ENCODE data around the gene S1PR2.

S1PR2 gene, protein sequence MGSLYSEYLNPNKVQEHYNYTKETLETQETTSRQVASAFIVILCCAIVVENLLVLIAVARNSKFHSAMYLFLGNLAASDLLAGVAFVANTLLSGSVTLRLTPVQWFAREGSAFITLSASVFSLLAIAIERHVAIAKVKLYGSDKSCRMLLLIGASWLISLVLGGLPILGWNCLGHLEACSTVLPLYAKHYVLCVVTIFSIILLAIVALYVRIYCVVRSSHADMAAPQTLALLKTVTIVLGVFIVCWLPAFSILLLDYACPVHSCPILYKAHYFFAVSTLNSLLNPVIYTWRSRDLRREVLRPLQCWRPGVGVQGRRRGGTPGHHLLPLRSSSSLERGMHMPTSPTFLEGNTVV

DNA sequence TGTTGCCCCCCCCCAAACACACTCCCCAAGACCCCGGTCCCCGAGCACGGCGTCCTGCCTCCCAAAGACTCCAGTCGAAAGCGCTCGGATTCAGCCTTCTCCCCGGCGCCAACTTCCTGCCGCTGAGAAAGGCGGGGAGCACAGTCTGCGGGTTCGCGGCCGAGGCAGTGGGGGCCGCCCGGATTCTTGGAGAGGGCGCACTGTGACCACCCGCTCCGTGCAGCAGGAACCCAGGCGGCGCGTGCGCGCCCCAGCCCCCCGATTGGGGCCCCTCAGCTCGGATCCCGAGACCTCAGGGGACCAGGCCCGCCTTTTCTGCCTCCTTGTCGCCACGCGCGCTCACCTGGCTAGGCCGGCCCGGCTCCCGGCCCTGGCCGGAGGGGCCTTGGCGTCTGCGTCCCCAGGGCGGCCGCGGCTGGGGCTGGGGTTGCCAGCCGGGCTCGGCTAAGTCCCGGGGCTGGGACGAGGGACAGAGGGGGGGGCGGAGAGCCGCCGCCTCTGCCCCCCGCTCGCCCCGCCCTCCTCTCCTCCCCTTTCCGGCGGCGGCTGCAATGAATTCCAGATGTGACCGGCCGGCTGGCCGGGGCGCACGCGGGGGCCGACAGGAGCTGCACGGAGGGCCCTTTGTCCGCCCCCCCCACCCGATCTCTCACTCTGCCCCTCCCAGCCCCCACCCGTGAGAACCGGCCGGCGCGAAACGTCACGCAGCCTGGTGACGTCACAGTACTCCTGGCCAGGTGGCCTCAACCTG, at the start of gene S1PR2:
Gene S1PR2, minus strand, starts transcription at position 471 of the 751 bp plus-strand sequence. CDS start 6,426 bp downstream, outside the sequence.
- peak; percentile 28 to 69 (median 48) for DNase-seq (ENCODE audit: low read depth in 3 of 3)

DNA sequence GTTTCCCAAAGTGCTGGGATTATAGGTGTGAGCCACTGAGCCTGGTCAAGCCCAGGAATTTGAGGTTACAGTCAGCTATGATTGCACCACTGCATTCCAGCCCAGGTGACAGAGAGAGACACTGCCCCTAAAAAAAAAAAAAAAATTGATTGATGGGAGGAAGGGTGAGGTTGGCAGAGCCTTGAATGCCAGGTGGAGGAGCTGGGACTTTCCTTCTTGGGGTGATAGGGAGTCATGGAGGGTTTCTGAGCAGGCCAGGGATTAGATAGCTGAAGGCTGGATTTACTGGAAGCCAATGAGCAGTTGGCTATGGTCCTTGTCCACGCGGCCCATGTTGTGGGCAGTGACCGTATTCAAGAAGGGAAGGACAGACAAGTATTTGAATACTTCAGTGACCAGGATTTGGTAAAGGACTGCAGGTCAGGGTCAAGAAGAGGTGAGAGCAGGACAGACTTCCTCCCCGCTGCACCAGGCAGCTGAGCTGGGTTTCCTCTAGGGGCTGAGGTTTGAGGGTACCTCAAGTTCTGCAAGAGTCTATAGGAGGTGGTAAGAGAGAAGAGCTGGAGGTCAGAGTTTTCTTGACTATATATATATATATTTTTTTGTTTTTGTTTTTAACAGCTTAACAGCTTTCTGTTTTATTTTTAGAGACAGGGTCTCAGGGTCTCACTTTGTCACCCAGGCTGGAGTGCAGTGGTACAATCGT, 48.8 kb upstream of the S1PR2 start:
- DNase-seq (ENCODE audit: low read depth in 3 of 3), result no peak

DNA sequence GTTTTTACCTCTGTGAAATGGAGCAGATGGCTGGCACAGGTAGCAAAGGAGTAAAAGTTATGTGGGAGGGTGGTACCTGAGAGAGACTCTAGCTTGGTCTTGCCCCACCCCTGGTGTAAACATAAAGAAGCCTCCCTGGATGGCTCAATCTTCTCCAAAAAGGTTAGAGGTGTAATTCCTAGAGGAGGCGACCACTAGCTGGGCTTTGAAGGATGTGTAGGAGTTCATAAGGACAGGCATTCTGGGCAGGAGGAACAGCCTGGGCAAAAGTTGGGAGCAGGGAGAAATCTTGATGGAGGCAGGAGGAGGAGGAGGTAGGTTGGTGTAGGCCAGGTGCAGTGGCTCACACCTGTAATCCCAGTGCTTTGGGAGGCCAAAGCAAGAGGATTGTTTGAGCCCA, 47.8 kb upstream of the S1PR2 start:
- DNase-seq (ENCODE audit: low read depth in 3 of 3), result no peak

DNA sequence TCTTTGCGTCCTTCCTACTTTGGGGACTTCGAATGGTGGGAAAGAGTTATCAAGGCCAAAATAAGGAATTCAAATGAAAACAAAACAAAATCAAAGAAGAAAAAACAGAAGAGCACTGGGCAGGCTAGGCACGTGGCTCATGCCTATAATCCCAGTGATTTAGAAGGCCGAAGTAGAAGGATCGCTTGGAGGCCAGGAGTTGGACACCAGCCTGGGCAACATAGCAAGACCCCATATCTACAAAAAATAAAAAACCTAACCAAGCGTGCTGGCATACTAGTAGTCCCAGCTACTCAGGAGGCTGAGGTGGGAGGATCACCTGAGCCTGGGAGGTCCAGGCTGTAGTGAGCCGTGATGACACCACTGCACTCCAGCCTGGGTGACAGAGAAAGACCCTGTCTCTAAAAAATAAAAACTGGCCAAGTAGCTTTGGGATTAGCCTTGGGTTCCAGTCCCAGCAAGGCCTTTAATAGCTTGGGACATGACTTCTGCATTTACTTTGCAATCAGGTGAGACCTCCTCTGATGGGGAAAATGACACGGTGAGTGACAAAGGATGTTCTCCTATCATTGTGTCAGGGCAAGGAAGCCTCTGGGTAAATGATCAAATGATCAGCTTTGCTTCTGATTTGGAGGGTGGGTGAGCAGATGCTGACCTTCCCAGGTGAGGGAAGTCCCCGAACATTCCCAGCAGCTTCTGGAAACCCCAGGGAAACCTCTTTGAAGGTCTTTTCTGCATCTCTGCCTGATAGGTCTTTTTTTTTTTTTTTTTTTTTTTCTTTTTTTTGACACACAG, 46.9 kb upstream of the S1PR2 start:
- no peak for DNase-seq (ENCODE audit: low read depth in 3 of 3)

DNA sequence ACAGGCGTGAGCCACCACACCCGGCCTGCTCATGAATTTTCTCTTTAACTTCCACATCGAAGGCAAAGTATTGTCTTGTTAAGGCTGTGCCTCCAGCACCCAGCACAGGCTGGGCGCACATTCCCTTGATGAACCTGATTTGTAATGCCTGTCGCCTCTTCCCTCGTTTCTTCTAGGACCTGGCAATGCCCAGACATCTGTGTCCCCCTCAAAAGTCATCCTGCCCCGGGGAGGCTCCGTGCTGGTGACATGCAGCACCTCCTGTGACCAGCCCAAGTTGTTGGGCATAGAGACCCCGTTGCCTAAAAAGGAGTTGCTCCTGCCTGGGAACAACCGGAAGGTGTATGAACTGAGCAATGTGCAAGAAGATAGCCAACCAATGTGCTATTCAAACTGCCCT, 43.5 kb upstream of the S1PR2 start:
- DNase-seq (ENCODE audit: low read depth in 3 of 3), result no peak

DNA sequence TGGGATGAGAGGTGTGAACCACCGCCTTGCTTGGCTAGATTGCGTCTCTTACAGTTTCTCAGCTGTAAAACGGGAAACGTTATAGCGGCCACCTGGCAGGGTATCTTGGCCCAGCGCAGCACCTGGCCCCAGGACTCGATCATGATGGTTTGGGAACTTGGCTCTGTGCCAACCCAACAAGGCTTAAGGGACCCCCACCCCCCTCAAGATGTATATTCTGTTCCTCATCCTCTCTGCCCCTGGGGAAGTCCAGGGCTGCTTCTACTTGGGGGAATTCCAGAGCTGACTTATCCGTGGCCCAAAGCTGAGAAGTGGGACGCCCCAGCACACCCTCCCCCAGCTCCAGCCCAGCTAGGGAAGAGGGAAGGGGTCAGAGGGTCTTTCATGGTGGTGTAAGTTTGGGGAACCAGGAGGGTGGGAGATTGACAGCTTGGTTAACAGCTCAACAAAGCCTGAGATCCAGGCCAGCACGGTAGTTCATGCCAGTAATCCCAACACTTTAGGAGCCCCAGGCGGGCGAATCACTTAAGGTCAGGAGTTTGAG, 40.5 kb upstream of the S1PR2 start:
- DNase-seq (ENCODE audit: low read depth in 3 of 3), result no peak

DNA sequence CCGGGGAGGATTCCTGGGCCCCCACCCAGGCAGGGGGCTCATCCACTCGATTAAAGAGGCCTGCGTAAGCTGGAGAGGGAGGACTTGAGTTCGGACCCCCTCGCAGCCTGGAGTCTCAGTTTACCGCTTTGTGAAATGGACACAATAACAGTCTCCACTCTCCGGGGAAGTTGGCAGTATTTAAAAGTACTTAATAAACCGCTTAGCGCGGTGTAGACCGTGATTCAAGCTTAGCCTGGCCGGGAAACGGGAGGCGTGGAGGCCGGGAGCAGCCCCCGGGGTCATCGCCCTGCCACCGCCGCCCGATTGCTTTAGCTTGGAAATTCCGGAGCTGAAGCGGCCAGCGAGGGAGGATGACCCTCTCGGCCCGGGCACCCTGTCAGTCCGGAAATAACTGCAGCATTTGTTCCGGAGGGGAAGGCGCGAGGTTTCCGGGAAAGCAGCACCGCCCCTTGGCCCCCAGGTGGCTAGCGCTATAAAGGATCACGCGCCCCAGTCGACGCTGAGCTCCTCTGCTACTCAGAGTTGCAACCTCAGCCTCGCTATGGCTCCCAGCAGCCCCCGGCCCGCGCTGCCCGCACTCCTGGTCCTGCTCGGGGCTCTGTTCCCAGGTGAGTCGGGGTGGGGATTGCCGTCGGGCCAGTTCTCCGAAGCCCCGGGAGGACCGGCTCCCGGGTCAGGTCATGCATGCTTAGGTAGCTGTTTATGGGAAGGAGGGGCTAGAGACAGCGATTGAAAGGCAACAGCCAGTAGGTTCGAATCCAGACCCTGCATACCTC, 39.7 kb upstream of the S1PR2 start, which contains the start of gene ICAM1:
Gene ICAM1, plus strand, starts transcription at position 505 of the 779 bp plus-strand sequence. Its CDS starts 40 bp downstream, at position 545.
- DNase-seq (ENCODE audit: low read depth in 3 of 3), result peak in 2 of 3 experiments; percentile 43 to 76

DNA sequence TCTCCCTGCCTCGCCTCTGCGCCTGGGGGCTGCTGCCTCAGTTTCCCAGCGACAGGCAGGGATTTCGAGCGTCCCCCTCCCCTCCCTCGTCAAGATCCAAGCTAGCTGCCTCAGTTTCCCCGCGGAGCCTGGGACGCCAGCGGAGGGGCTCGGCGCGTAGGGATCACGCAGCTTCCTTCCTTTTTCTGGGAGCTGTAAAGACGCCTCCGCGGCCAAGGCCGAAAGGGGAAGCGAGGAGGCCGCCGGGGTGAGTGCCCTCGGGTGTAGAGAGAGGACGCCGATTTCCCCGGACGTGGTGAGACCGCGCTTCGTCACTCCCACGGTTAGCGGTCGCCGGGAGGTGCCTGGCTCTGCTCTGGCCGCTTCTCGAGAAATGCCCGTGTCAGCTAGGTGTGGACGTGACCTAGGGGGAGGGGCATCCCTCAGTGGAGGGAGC, 39.1 kb upstream of the S1PR2 start:
- DNase-seq (ENCODE audit: low read depth in 3 of 3), result peak in 2 of 3 experiments; percentile 30 to 81

DNA sequence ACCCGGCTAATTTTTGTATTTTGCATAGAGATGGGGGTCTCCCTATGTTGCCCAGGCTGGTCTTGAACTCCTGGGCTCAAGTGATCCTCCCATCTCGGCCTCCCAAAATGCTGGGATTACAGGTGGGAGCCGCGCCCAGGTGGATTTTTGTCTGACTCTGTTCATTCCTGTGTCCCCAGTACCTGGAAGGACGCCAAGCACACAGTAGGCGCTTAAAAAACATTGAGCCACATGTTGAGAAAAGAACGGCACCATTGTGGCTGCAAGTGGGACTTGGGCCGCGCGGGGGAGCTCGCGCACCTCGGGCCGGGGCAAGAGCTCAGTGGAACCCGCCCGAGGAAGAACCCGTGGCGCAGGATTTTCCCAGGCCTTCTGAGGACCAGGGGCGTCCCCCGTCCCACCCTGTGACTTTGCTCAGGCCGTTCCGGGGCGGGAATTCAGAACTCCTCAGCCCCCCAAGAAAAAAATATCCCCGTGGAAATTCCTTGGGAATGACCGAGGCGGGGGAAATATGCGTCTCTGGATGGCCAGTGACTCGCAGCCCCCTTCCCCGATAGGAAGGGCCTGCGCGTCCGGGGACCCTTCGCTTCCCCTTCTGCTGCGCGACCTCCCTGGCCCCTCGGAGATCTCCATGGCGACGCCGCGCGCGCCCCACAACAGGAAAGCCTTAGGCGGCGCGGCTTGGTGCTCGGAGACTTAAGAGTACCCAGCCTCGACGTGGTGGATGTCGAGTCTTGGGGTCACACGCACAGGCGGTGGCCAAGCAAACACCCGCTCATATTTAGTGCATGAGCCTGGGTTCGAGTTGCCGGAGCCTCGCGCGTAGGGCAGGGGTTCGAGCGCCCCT, 38.4 kb upstream of the S1PR2 start:
- peak; percentile 76 to 90 (median 81) for DNase-seq (ENCODE audit: low read depth in 3 of 3)

DNA sequence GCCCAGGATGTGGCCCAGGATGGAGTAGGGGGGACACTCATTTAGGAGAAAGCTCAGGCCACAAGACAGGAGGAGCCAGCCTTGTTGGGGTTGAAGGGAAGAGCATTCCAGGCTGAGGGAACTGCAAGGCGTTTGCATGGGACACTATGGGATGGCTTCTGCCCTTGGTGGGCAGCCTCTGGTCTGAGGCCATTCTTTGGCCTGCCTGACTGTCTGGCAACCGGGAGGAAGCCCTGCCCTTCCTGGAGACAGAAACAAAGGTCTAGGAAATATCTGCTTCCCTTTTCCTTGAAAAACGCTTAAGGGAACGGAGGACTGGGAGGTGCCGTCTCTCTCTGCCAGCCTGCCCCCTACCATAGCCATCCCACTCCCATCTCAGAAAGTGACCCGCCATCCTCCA, 36.9 kb upstream of the S1PR2 start:
- DNase-seq (ENCODE audit: low read depth in 3 of 3), result no peak

DNA sequence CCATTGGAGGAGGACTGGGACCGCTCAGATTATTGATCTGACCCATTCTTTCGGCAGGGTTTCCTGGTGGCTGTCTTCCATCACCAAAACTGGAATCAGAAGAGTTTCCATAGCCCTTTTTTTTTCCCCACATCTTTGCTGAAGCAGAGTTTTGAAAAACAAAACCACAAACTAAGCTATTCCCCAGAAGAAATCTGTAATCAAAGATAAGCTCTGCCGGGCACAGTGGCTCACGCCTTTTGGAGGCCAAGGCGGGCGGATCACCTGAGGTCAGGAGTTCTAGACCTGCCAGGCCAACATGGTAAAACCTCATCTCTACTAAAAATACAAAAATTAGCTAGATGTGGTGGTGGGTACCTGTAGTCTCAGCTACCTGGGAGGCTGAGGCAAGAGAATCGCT, 35.6 kb upstream of the S1PR2 start:
- no peak for DNase-seq (ENCODE audit: low read depth in 3 of 3)

DNA sequence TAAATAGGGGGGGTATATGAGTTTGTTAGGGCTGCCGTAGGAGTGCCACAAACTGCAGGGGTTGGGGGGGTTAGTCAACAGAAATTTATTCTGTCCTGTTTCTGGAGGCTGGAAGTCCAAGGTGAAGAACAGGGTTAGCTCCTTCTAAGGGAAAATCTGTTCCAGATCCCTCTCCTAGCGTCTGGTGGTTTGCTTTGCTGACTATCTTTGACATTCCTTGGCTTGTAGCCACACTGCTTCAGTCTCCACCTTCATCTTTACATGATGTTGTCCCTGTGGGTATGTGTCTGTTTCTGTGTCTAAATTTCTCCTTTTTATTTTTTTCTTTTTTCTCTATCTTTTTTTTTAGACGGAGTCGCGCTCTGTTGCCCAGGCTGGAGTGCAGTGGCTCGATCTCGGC, 31.6 kb upstream of the S1PR2 start:
- no peak for DNase-seq (ENCODE audit: low read depth in 3 of 3)

DNA sequence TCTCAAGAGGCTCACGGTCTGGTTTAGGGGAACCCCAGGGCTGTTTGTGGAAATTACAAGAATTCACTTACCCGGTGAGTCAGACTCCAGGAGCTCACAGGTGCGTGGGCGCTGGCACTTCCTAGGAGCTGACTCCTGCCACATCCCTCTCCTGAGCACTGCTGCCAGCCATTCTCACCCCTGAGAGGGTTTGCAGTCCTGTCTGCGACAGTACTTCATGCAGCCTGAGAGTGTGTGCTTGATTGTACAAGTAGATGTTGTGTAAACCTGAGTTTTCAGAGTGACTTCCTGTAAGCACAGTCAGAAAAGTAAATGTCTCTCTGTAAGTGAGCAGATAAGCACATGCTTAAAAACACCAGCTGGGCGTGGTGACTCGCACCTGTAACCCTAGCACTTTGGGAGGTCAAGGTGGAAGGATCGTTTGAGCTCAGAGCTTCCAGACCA, 29.0 kb upstream of the S1PR2 start:
- DNase-seq (ENCODE audit: low read depth in 3 of 3), result peak in 1 of 3 experiments; percentile 72

DNA sequence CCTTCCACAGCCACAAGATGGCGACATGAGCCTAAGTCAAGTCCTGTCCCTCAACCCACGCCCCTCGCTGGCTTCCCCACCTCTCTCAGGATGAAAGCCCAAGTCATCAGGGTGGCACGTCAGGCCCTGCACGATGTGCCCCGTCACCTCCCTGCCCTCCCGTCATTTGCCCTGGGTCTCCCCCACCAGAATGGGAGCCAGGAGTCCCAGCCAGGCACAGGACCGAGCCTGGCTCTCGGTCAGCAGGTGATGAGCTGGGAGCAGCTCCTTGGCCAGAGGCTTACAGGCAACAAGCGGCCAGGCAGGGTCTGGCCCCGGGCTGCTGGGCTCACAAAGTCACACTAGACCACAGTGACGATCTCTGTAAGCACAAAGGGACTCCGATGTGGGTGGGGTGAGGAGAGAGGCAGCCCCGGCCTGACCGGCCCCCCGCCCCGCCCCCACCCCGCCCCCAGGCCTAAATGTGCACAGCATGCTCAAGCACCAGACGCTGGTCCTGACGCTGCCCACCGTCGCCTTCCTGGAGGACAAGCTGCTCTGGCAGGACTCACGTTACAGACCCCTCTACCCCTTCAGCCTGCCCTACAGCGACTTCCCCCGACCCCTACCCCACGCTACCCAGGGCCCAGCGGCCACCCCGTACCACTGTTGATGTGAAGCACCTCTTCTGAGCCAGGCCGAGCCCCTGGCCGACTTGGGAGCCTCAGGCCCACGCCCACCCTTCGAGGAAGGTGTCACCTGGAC, 28.2 kb upstream of the S1PR2 start:
- DNase-seq (ENCODE audit: low read depth in 3 of 3), result peak; percentile 78 to 96 (median 91)

DNA sequence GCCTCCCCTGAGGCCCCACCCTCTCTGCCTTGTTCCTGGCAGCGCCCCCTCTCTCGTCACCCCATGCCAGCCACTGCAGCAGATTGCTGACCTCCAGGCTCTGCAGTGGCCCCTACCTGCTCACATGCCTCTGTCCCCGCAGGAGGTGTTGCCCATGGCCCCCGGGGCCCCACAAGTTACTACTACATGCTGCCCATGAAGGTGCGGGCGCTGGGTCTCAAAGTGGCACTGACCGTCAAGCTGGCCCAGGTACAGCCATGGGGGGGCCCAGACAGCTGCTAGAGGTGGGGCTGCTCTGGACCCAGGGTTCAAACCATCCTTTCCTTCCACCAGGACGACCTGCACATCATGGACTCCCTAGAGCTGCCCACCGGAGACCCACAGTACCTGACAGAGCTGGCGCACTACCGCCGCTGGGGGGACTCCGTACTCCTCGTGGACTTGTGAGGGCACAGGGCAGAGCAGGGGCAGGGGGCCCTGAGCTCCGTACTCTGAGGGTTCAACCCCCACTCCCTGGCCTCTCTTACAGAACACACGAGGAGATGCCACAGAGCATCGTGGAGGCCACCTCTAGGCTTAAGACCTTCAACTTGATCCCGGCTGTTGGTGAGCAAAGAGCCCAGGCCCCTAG, 27.1 kb upstream of the S1PR2 start:
- DNase-seq (ENCODE audit: low read depth in 3 of 3), result no peak

DNA sequence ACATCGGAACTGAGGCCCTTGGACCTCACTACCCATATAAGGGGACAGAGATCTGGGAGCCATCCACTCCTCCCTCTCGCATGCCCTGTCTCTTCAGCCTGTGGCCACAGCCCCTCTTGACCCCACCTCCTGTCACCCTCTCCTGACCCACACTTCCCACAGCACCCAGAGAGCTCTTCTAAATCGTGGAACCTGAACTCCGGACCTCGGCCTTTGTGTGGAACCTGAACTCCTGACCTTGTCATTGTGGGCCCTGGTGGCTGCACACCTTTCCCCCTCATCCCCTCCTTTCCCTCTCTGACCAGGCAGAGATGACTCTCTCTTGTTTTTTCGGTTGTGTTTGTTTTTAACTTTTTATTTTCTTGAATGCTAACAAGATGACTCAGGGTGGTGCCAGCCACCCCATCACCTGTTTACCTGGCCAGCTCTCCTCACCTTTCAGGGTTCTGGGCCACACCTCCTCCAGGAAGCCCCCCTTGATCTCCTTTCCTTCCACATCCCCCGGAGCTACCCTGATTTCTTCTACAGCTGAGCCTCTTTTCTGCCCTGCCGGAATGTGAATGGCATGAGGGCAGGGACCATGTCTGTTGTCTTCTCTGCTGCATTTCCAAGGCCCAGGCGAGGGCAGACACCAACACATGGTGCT, 26.0 kb upstream of the S1PR2 start:
- DNase-seq (ENCODE audit: low read depth in 3 of 3), result no peak

DNA sequence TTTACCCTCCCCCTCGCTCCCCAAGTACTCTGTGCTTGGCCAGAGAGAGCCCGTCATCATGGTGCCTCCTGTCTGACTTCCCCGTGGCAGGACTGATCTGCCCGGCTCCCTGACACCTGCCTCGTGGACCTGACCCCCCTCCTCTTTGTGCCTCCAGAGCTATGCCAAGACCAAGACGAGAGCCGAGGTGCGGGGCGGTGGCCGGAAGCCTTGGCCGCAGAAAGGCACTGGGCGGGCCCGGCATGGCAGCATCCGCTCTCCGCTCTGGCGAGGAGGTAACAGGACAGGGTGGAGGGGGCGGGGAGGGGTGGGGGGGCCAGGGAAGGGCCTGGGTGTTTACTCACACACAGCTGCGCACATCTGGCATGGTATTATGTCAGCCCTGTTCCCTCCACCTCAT, 25.4 kb upstream of the S1PR2 start:
- no peak for DNase-seq (ENCODE audit: low read depth in 3 of 3)

DNA sequence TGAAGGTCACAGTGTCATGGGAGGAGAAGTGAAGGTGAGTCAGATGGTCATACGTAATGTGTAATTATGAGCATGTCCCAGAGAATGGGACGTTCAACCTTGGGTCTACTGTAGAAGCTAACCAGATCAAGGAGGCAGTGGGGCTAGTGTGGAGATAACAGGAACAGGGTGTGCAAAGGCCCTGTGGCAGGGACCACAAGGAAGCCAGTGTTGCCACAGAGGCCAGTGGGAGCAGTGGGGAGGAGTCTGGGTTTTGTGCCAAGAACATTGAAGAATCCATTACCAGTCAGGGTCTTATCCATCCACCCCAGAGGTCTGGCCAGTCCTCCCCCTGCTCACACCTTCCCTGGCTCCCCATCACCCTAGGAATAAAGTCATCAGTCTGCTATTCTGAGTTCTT, 24.2 kb upstream of the S1PR2 start:
- DNase-seq (ENCODE audit: low read depth in 3 of 3), result no peak

All from stimulated activated CD4-positive, alpha-beta T cell treated with anti-CD3 and anti-CD28 coated beads, TNF-alpha, amount 100 ng/mL, for 24 hours (primary cell).